NOMO-1 treated with DMSO at 0.1 percent for 48 hours (cell line): Measurements from ENCODE around the gene LIMK2.
"Not testable (repeated sequence)": the region's sequence is repeated elsewhere in the genome, so short reads cannot be mapped to it uniquely, and the experiment has no call there.

Experiments used
- DNase-seq: peaks from one replicate; lab custom pipeline; 2025; ENCODE audit not compliant: unreplicated experiment; lab: John Stamatoyannopoulos, UW

LIMK2 gene

DNA sequence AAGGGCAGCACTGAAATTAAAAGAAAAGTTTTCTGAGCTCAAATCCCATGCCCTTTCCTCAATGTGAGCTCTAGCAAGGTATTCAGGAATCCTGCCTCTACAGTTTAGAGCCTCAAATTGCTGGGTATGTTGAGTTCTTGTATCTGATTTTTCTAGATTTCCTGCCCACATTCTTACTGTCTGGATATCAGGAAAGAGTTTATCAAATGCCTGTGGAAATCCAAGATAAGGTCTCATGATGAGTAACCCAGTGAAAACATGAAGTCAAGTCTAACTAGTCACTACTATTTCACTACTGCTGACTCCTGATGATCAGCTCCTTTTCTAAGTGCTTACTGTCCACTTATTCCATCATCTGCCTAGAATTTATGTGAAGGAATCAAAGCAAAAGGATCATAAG, 29.8 kb downstream of the LIMK2 start:
- DNase-seq, result no peak

DNA sequence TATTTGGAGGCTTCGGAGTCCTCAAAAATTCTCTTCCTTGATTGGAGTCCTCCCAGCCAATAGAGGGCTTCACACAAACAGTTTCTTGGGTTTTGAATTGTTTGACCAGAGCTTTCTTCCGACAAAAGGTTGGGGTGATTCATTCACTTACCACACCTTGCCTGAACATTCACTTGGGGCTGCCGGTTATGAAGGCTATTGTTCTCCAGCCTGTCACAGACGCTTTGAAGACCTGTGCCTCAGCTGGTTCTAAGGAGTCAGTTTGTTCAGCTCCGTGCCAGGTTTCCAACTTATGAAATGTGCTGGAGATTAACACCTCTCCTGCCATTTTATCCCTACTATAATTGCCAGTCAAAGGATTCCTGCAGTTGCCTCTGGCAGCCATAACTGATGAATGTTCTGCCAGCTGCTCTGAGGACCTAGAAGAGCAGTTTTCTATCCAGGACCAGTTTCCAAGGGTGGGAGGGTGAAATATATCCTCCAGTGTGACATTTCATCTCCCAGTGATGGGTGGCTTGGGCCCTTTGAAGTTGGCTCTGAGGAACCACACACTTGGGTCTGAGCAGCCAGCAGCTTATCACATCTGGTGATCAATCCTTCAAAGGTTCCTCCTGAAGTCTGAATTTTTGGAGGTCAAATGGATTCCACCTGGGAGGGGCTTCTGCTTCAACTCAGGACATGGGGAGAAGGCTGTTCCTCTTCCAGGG, 31.4 kb downstream of the LIMK2 start:
- no peak for DNase-seq

DNA sequence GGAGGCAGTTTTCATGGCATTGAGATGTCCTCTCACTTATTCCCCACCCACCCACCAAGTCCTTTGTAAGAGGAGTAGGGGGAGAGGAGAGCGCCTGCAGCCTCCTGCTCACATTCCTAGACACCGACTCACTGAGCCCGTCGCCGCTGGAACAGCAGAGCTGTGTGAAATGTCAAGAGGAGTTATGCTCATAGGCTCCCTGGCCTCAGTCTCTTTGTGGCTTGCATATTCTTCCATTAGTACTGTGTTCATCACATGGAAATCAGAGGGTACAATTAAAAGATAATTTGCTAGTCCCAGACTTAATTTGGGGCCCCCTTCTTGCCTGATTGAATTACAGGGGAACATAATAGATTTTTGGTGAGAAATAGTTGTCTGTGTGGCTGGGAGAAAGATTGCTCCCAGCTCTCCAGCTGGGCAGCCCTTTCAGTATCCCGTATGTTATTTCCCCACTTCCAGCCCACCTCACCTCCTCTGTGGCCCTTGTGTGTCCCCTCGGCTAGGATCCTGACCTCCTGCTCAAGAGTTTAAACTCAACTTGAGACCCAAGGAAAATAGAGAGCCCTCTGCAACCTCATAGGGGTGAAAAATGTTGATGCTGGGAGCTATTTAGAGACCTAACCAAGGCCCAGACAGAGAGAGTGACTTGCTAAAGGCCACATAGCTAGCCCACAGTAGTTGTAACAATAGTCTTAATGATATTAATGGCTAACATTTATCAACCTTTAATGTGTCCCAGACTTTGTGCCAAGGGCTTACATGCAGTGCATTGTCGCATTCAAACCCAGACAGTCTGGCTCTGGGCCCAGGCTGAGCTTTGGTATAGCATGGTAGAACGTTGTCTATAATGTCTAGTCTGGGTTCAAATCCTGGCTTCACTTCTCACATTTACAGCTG, 32.2 kb downstream of the LIMK2 start:
- DNase-seq, result no peak

DNA sequence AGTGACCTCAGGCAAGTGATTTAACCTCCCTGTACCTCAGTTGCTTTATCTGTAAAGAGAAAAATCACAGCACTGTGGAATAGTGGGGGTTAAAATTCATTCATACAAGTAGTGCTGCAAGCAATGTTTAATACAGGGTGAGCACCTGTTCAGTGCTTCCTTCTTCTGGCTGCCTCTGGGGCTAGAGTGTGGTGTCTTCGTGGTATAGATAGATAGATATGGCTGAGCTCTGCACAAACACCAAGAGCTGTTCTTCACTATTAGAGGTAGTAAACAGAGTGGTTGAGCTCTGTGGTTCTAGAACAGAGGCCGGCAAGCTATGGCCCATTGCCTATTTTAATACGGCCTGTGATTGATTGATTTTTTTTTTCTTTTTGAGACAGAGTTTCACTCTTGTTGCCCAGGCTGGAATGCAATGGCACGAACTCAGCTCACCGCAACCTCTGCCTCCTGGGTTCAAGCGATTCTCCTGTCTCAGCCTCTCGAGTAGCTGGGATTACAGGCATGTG, 32.9 kb downstream of the LIMK2 start:
- DNase-seq, result no peak

DNA sequence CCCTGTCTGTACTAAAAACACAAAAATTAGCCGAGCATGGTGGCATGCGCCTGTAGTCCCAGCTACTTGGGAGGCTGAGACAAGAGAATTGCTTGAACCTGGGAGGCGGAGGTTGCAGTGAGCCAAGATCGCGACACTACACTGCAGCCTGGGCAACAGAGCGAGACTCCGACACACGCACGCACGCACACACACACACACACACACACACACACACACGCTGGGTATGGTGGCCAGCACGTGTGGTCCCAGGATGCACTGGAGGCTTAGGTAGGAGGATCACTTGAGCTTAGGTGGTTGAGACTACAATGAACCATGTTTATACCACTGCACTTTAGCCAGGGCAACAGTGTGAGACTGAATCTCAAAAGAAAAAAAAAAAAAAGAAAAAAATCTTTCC, 33.9 kb downstream of the LIMK2 start:
- DNase-seq, result not testable (repeated sequence)

DNA sequence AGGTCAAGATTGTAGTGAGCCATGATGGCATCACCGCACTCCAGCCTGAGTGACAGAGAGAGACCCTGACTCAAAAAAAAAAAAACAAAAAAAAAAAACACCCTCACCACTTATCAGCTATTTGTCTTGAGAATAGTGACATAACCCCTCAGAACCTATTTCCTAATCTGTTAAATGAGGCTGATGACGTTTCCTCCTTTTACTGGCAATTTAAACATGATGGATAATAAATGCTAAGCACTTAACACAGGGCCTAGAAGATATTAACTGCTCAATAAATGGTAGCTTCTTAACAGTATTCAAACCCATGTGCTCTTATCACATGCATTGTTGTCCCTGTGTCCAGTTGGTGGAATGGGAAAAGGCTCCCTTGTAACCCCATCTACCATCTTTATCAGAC, 34.6 kb downstream of the LIMK2 start:
- DNase-seq, result no peak

DNA sequence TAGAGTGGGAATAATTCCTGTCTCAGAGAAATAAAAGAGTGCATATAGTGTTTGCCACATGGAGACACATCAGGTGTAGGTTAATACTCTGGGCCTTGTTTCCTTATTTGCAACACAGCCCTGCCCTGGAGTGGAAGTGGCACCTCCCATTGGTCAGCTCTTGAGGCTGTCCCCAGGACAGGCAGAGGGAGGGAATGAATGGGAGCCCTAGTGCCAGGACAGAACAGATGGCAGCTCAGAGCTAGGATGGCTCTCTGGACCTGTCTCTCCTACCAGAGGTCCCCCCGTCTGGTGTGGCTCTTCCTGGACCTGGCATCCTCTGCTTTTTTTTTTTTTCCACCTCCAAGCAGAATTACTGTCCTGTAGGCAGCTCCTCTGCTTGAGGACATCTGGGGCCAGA, 35.6 kb downstream of the LIMK2 start:
- DNase-seq, result no peak

DNA sequence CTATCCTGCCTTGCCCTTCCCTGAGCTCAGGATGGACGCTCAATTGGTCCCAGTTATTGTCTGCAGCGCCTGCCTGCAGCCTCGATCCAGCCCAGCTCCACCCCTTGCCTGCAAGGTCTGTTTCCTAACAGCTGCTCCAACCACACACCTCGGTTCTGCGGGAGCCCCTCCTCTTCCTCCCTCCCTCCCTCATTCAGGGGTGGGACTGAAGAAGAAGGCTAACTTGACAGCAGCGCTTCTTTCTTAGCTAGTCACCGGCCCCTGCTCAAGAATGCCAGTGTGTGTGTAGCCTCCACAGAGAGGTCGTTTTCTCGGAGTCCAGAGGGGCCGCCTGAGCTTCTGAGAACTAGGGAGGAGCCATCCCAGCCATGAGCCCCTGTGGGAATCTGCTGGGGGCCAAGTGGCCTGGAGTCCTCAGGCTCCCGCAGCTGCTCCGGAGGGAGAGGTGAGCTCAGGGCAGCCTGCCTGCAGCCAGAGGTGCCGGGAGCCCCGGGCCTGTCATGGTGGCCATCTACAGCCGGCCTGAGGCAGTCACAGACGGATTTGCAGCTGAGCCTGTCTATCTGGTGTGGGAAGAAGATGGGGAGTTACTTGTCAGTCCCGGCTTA, 36.1 kb downstream of the LIMK2 start:
- DNase-seq, result peak; percentile 60

DNA sequence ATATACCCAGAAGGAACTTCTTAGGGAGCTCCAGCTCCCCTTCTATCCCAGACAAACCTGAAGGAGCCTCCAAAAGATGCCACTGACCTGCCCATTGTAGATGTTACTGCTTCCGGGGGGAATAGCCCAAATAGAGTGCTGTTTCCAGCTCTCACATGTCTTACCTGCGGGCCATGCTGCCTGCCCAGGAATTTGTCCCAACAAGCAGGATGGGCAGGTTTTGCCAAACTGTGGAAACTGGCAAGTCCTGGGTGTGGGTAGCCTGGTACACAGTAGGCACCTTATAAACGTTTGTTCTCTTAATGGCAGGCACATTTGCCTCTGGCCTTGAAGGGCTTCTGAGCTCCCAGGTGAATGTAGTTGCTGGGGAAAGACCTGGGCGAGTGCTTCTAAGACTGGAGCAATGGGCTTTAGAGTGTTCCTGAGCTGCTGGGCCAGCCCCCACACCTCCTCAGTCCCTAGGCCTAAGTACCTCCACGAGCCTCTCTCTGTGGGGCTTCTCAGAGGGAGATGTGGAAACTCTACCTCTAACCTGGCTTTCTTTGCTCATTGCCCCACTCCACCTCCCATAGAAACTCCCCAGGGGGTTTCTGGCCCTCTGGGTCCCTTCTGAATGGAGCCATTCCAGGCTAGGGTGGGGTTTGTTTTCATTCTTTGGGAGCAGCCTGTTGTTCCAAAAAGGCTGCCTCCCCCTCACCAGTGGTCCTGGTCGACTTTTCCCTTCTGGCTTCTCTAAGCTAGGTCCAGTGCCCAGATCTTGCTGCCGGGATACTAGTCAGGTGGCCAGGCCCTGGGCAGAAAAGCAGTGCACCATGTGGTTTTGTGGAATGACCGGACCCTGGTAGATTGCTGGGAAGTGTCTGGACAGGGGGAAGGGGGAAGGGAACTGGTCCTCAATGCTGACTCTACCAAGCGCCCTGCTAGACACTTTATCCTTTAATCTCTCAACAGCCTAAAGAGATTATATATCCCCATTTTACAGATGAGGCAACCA, 37.2 kb downstream of the LIMK2 start:
- no peak for DNase-seq

DNA sequence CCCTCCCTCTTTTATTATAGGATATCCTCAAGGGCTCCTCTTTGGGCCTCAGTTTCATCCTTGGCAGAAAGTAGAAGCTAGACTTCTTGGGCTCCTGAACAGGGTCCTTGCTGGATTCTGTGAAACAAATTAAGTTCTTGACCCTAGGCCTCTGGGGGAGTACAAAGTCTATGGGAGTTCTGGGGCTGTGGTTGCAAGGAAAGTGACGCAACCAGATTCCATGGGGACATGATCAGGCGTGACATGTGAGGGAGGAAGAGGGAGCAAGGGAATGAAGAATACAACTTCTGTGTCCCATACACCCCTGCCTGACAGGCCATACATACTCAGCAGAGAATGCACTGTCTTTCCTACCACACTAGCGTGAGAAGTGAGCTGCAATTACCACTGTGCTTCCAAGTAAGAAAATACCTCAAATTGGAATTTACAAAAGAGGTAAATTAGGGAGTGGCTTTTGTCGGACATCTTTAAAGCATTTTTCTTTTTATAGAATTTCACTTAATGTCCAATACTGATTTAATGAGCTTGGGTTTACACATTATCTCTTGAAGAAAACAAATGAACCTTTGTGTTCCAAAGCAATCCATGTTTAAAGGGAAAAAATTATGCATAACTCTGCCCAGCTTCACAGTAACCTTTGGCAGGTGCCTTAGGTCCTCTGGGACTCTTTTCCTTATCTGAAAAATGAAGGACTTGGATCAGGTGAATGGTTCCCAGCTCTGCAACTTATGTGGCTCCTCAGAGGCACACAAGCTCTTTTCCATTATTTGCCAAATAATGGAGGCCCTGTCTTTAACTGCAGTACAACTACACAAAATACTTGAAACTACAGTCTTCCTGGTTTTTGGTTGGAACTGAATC, 38.9 kb downstream of the LIMK2 start:
- no peak for DNase-seq

DNA sequence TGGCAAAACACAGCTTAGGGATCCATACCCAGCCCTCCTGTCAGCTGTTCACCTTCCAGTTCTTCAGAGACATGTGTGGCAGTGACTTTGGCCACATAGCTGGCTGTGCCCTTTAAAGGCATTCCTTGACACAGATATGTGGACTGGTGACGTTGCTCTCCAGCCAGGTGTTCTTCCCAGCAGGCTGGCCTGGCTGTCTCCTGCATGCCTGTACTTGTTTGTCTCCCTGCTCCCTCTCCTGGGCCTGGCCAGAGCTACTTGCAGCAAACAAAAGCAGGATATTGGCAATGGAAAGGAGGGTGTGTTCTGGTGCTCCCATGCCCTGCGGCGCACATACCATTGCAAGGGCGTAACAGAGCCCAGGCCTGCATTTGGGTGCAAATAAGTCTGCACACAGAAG, 41.9 kb downstream of the LIMK2 start:
- no peak for DNase-seq

DNA sequence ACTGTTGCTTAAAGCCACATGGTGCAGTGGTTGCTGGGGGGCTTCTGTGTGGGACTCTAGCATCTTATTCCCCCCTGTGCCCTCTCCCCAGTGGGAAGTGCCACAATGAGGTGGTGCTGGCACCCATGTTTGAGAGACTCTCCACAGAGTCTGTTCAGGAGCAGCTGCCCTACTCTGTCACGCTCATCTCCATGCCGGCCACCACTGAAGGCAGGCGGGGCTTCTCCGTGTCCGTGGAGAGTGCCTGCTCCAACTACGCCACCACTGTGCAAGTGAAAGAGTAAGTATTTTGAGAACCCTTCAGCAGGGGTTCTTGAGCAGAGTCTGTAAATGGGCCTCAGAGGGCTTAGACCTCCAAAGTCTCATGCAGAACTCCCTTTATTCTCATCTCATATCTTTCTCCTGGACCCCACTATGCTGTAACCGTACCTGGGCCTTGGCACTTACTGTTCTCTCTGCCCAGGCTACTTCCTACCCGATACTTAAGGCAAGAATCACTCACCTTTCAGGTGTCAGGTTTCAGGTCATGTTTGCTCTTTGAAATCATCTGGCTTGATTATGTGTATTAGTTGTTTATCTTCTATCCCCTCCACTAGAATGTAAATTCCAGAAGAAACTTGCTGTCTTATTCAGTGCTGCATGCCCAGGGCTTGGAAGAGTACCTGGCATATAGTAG, 47.8 kb downstream of the LIMK2 start:
- DNase-seq, result no peak

DNA sequence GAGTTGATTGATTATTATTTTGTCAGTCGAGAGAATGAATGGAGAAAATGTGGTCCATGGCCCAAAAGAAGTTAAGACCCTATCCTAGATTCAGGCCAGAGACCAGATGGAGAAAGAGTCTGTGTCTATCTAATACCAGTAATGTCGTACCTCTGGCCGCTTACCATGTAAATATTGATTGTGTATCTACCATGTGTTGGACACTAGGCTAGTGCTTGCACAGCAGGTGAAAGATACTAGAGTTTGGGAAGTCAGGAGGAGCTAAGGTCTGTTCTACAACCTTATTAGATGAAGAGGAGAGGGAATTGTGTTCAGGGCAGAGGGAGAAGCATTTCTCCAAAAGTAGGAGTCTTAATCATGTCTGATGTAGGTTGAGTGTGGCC, 48.4 kb downstream of the LIMK2 start:
- DNase-seq, result no peak

DNA sequence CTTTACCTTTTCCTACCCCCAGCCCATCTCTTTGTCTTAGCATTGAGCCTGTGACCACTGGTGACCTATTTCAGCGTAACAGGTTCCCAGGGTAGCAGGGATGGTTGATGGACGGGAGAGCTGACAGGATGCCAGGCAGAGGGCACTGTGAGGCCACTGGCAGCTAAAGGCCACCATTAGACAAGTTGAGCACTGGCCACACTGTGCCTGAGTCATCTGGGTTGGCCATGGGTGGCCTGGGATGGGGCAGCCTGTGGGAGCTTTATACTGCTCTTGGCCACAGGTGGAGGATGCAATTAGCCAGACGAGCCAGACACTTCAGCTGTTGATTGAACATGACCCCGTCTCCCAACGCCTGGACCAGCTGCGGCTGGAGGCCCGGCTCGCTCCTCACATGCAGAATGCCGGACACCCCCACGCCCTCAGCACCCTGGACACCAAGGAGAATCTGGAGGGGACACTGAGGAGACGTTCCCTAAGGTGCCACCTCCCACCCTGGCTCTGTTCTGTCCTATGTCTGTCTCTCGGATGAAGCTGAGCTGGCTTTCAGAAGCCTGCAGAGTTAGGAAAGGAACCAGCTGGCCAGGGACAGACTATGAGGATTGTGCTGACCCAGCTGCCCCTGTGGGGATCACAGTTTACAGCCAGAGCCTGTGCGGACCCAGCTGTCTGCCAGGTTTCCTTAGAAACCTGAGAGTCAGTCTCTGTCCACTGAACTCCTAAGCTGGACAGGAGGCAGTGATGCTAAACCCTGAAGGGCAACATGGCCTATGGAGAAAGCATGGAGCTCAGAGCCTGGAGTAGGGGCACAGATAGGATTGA, 50.4 kb downstream of the LIMK2 start:
- no peak for DNase-seq

DNA sequence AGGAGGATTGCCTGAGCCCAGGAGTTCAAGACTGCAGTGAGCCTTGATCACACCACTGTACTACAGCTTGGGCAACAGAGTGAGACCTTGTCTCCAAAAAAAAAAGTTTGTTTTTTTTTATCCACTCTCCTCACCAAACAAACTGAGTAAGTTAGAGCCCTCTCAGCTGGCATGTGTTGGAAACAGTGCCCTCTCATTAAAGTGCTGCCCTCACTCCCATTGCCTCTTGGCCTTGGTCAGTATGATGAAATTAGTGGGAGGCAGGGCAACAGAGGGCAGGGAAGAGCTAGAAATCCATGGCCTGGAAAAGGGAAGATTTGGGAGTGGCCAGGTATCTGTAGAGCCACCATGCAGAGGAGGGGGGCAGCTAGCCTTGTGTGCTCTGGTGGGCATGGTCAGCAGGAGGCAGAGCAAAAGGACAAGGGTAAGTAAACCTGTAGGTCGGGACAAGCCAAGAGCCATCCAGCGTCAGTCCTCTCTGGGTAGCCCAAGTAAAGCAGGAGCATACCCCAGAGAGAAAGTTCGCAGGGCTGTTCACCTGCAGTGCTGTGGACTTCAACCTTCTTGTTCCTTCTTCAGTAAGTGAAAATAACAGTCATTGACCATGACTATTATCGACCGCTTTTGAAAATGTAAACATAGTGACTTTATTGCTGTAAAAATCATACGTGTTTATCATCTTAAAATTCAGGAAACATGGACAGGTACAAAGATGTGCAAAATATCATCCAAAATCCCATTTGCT, 52.0 kb downstream of the LIMK2 start:
- DNase-seq, result no peak

DNA sequence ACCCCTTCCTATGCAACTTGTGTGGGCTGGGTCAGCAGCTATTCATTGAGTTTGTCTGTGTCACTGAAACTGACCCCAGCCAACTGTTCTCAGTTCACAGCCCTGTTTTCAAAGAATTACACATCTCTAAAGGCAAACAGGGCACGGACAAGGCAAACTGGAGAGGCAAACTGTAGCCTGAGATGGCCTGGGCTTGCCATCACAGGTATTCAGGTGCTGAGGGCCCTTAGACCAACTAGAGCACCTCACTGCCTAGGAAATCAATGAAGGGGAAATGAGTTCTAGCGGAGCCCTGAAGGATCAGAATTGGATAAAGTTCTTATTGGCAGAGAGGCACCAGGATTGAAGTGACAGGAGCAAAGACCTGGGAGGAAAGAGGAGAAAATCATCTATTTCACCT, 56.2 kb downstream of the LIMK2 start:
- DNase-seq, result no peak

DNA sequence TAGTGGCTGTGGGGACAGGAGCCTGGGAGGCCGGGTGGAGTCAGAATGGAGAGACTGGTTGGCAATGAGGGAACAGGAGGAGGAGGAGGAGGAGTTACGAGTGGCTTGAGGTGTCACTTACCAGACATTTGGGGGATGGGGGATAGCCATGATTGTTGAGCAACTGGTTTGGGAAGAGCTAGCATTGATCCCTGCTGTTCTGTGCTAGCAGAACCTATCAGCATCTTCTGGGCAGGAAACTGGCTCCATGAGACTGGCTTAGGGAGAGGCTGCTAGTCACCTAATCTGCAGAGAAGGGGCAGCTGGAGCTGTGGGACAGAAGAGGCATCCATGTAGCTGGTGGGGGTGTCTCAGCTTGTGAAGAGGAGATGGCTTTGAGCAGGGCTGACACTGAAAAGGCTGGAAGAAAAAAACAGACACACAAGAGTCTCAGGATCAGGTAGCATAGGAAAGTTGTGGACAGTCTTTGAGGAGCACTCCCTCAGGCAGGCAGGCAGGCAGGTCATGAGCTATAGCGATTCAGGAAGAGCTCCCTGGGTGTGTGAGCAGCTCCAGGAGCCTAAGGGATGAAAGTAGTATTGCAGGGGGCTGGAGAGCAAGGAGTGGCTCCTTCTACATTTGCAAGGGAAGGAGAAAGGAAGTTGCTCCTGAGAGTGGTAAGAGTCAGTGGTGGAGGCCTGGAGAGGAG, 57.9 kb downstream of the LIMK2 start:
- no peak for DNase-seq
